H9 (cell line): ENCODE measurements around the gene HLA-DOB. TPM values are rescaled to one million over a fixed set of nuclear protein-coding genes. Genes with fewer than 3 reads are reported as not detected.

ENCODE experiments used
- DNase-seq: peaks from one replicate; pipeline ENCODE4 v3.0.0-alpha.2; 2017
- H2AFZ ChIP-seq: one replicate; pipeline ENCODE4 v1.6.1; 2013; ENCODE audit warnings: mild to moderate bottlenecking, low read length, control low read depth, moderate library complexity
- H2AK5ac ChIP-seq: 2 replicates; pipeline ENCODE4 v1.6.1; 2013; ENCODE audit warnings: low read length, control low read depth, mixed read lengths; ENCODE audit not compliant: insufficient read length
- H2BK120ac ChIP-seq: one replicate; pipeline ENCODE4 v1.6.1; 2013; ENCODE audit warnings: low read depth, mild to moderate bottlenecking, low read length, control low read depth, inconsistent platforms; ENCODE audit not compliant: poor library complexity, severe bottlenecking
- H2BK12ac ChIP-seq: 2 replicates; pipeline ENCODE4 v1.6.1; 2013; ENCODE audit warnings: low read length, control low read depth, mixed read lengths, low read depth; ENCODE audit not compliant: insufficient read length
- H2BK15ac ChIP-seq: 2 replicates; pipeline ENCODE4 v1.6.1; 2013; ENCODE audit warnings: low read depth, low read length, control low read depth
- H2BK20ac ChIP-seq: one replicate; pipeline ENCODE4 v1.6.1; 2013; ENCODE audit warnings: low read depth, mild to moderate bottlenecking, low read length, control low read depth, inconsistent platforms; ENCODE audit not compliant: poor library complexity, severe bottlenecking
- H2BK5ac ChIP-seq: 2 replicates; pipeline ENCODE4 v1.6.1; 2013; ENCODE audit warnings: low read length, control low read depth, mixed read lengths; ENCODE audit not compliant: insufficient read length
- H3K14ac ChIP-seq: 2 replicates; pipeline ENCODE4 v1.6.1; 2013; ENCODE audit warnings: low read length, control low read depth; ENCODE audit not compliant: insufficient read depth
- H3K18ac ChIP-seq: 2 replicates; pipeline ENCODE4 v1.6.1; 2013; ENCODE audit warnings: low read depth, mild to moderate bottlenecking, mixed read lengths, low read length, control low read depth; ENCODE audit not compliant: insufficient read length
- H3K23ac ChIP-seq: 2 replicates; pipeline ENCODE4 v1.6.1; 2013; ENCODE audit warnings: low read length, control low read depth, mixed read lengths, low read depth; ENCODE audit not compliant: insufficient read length
- H3K23me2 ChIP-seq: 2 replicates; pipeline ENCODE4 v1.6.1; 2013; ENCODE audit warnings: low read depth, mild to moderate bottlenecking, mixed read lengths, low read length, control low read depth; ENCODE audit not compliant: insufficient read length, poor library complexity, severe bottlenecking
- H3K27ac ChIP-seq: 2 replicates; pipeline ENCODE4 v1.5.1; 2013; ENCODE audit warnings: low read length, control low read depth, mixed read lengths, low read depth; ENCODE audit not compliant: insufficient read length
- H3K27me3 ChIP-seq: 2 replicates; pipeline ENCODE4 v1.6.1; 2013; ENCODE audit warnings: low read length, control low read depth, inconsistent platforms; ENCODE audit not compliant: insufficient read depth
- H3K4ac ChIP-seq: 2 replicates; pipeline ENCODE4 v1.6.1; 2013; ENCODE audit warnings: low read depth, mild to moderate bottlenecking, control low read depth, inconsistent platforms, low read length, moderate library complexity
- H3K4me1 ChIP-seq: 2 replicates; pipeline ENCODE4 v1.6.1; 2013; ENCODE audit warnings: low read length, control low read depth, inconsistent platforms; ENCODE audit not compliant: insufficient read depth
- H3K4me2 ChIP-seq: 2 replicates; pipeline ENCODE4 v1.6.1; 2013; ENCODE audit warnings: low read length, control low read depth, mixed read lengths; ENCODE audit not compliant: insufficient read length, insufficient read depth
- H3K56ac ChIP-seq: 2 replicates; pipeline ENCODE4 v1.6.1; 2013; ENCODE audit warnings: low read depth, mild to moderate bottlenecking, mixed read lengths, low read length, control low read depth; ENCODE audit not compliant: insufficient read length
- H3K79me1 ChIP-seq: 2 replicates; pipeline ENCODE4 v1.6.1; 2013; ENCODE audit warnings: low read depth, mild to moderate bottlenecking, moderate library complexity, low read length, control low read depth, inconsistent platforms; ENCODE audit not compliant: insufficient read depth, poor library complexity, severe bottlenecking
- H3K79me2 ChIP-seq: 2 replicates; pipeline ENCODE4 v1.6.1; 2013; ENCODE audit warnings: low read length, control low read depth, inconsistent platforms; ENCODE audit not compliant: insufficient read depth
- H3K9ac ChIP-seq: 2 replicates; pipeline ENCODE4 v1.6.1; 2013; ENCODE audit warnings: low read length, control low read depth, mixed read lengths; ENCODE audit not compliant: insufficient read length; ENCODE audit errors: extremely low read depth
- H3K9me3 ChIP-seq: one replicate; pipeline ENCODE4 v1.6.1; 2013; ENCODE audit warnings: low read depth, low read length, inconsistent platforms; ENCODE audit not compliant: control insufficient read depth
- H3T11ph ChIP-seq: one replicate; pipeline ENCODE4 v1.6.1; 2013; ENCODE audit warnings: mild to moderate bottlenecking, low read length, control low read depth, inconsistent platforms
- H4K20me1 ChIP-seq: one replicate; pipeline ENCODE4 v1.6.1; 2013; ENCODE audit not compliant: control insufficient read depth, insufficient read length, insufficient read depth
- H4K5ac ChIP-seq: 2 replicates; pipeline ENCODE4 v1.6.1; 2013; ENCODE audit warnings: low read depth, mild to moderate bottlenecking, mixed read lengths, low read length, control low read depth; ENCODE audit not compliant: insufficient read length
- H4K8ac ChIP-seq: replicated peaks from 2 replicates; pipeline ENCODE4 v1.6.1; 2013; ENCODE audit warnings: low read length, control low read depth, mixed read lengths, low read depth; ENCODE audit not compliant: insufficient read length
- H4K91ac ChIP-seq: 2 replicates; pipeline ENCODE4 v1.6.1; 2013; ENCODE audit warnings: low read depth, mild to moderate bottlenecking, moderate library complexity, mixed read lengths, low read length, control low read depth; ENCODE audit not compliant: insufficient read length
- H3K27ac Mint-ChIP-seq, 3 experiments: 2 replicates in 2 of 3; 3 replicates in 1 of 3; pipeline ENCODE4 v1.8.0; 2020 to 2021; ENCODE audit warnings: mixed read lengths in 3 of 3, mild to moderate bottlenecking in 1 of 3, moderate library complexity in 1 of 3
- H3K27me3 Mint-ChIP-seq: 2 replicates; pipeline ENCODE4 v1.8.0; 2021; ENCODE audit warnings: low read depth, mild to moderate bottlenecking, moderate library complexity, mixed read lengths
- H3K36me3 Mint-ChIP-seq, 3 experiments: 2 replicates in 2 of 3; 3 replicates in 1 of 3; pipeline ENCODE4 v1.8.0; 2020 to 2021; ENCODE audit warnings: low read depth in 3 of 3, mixed read lengths in 3 of 3; ENCODE audit not compliant: insufficient read depth in 1 of 3
- H3K4me1 Mint-ChIP-seq, 2 experiments: 2 replicates each; pipeline ENCODE4 v1.8.0; 2020; ENCODE audit warnings: mixed read lengths in 2 of 2
- H3K4me3 Mint-ChIP-seq, 2 experiments: 2 replicates in 1 of 2; 3 replicates in 1 of 2; pipeline ENCODE4 v1.8.0; 2020 to 2021; ENCODE audit warnings: mild to moderate bottlenecking in 2 of 2, mixed read lengths in 2 of 2, moderate library complexity in 1 of 2
- H3K9me3 Mint-ChIP-seq, 2 experiments: 2 replicates in 1 of 2; 3 replicates in 1 of 2; pipeline ENCODE4 v1.8.0; 2020; ENCODE audit warnings: mild to moderate bottlenecking in 2 of 2, mixed read lengths in 2 of 2, moderate library complexity in 1 of 2
- CTCF ChIP-seq: fragments of 200-600 bp; sonication (generic); conservative IDR thresholded peaks from 3 replicates; pipeline ENCODE4 v1.8.0; 2021; ENCODE audit warnings: antibody characterized with exemption, mild to moderate bottlenecking
- WGBS: extraction: QIAGEN DNeasy Blood & Tissue Kit; methylation state at CpG from one replicate; pipeline ENCODE4 v1.1.7; 2013; ENCODE audit warnings: missing lambda C conversion rate, low lambda C conversion rate, mixed read lengths; ENCODE audit not compliant: insufficient read length; ENCODE audit errors: extremely low coverage; 5-methylcytosine and 5-hydroxymethylcytosine counted together
- total RNA-seq: library from RNA; stranded (reverse); gene quantifications from 2 replicates; pipeline ENCODE4 v1.2.1, GENCODE V29; 2021

HLA-DOB gene
- total RNA-seq, 1 experiment from 2014 or later = 0.20 TPM

GRCh38 chr6:32809171-32809570 is 7.6 kb downstream of the HLA-DOB start:
- H2BK15ac ChIP-seq = no peak overlapping the region
- no CpG with 5 or more reads among the region's 1 CpG for WGBS
- H3K4me1 ChIP-seq = no peaks in the 10 kb centered on the region
- TF ChIP-seq CTCF = no peak
- peaks cover 4 to 5% of the 10 kb centered on the region in 2 experiments; a peak in 3 of 4 replicates for H3K4me1 Mint-ChIP-seq
- H3K79me1 ChIP-seq = no peaks in the 10 kb centered on the region
- no peak overlapping the region for H3K4me2 ChIP-seq
- no peak overlapping the region for H2BK120ac ChIP-seq
- H4K20me1 ChIP-seq = no peaks in the 10 kb centered on the region
- no peak overlapping the region for H2BK20ac ChIP-seq
- H3K79me2 ChIP-seq = no peaks in the 10 kb centered on the region
- no peak overlapping the region for H3K18ac ChIP-seq
- H3K9ac ChIP-seq = no peak overlapping the region
- no peaks in the 10 kb centered on the region for H3K27me3 ChIP-seq
- peaks cover 19% of the 10 kb centered on the region for H3K27me3 Mint-ChIP-seq
- no peak overlapping the region for H4K8ac ChIP-seq
- H3K9me3 ChIP-seq = no peaks in the 10 kb centered on the region
- no peak overlapping the region for H4K5ac ChIP-seq
- H2BK5ac ChIP-seq = no peak overlapping the region
- no peak for DNase-seq
- no peaks in the 10 kb centered on the region for H3K23me2 ChIP-seq
- no peaks in the 10 kb centered on the region for H3K36me3 Mint-ChIP-seq
- no peak overlapping the region for H2BK12ac ChIP-seq
- H3K4me3 Mint-ChIP-seq = no peak overlapping the region
- H4K91ac ChIP-seq = no peak overlapping the region
- H2AK5ac ChIP-seq = no peak overlapping the region
- H3K23ac ChIP-seq = no peak overlapping the region
- H3K27ac Mint-ChIP-seq = no peak overlapping the region
- no peak overlapping the region for H2AFZ ChIP-seq
- no peak overlapping the region for H3K56ac ChIP-seq
- H3K27ac ChIP-seq = no peak overlapping the region
- H3K4ac ChIP-seq = no peak overlapping the region
- no peaks in the 10 kb centered on the region for H3K9me3 Mint-ChIP-seq
- no peak overlapping the region for H3T11ph ChIP-seq
- H3K14ac ChIP-seq = no peak overlapping the region
